Upper lobe of left lung (tissue), 4 donors: Measurements from ENCODE around the gene TTYH3.

Source experiments
- CTCF ChIP-seq, 6 experiments: fragments of 450-650 bp in 4 of 6; fragments of 200-600 bp in 2 of 6; sonication (generic) in 2 of 6; IDR thresholded peaks; one replicate each; pipeline ENCODE4 v1.5.1; 2016 to 2019; ENCODE audit warnings: antibody characterized with exemption in 6 of 6
- POLR2A ChIP-seq, 4 donors: fragments of 450-650 bp; IDR thresholded peaks; one replicate each; pipeline ENCODE4 v1.5.1; 2016 to 2017; ENCODE audit warnings: antibody characterized with exemption in 4 of 4, mild to moderate bottlenecking in 2 of 4
- POLR2AphosphoS5 ChIP-seq, 2 donors: sonication (generic); formaldehyde crosslinking; IDR thresholded peaks; one replicate each; pipeline ENCODE4 v1.5.1; 2017; ENCODE audit warnings: antibody characterized with exemption in 2 of 2

GRCh38 chr7:2606539-2606936 is 25.2 kb upstream of the TTYH3 start:
- TF ChIP-seq CTCF (IDR thresholded peaks at IDR 0.05) (no peak), POLR2A (IDR thresholded peaks at IDR 0.05) (no peak), POLR2AphosphoS5 (IDR thresholded peaks at IDR 0.05) (no peak)
